ENCODE results near the gene NRDC. TPM values are rescaled to one million over a fixed set of nuclear protein-coding genes. Genes with fewer than 3 reads are reported as not detected.

Gene NRDC
- total and polyA plus RNA-seq, 9 of the 15 experiments (the other 6 are each of a cell fraction or from before 2014, with no cell fraction given): 102 to 371 (median 201) TPM

GRCh38 chr1:51837243-51837642 lies 41.3 kb downstream of the NRDC start:
- CTCF ChIA-PET (ENCODE audit: low intra/inter-chr PET ratio): no interaction called here
- no peaks in the 10 kb centered on the region for H3K9me1 ChIP-seq (ENCODE audit: control insufficient read depth, insufficient read depth, low read length)
- FAIRE-seq (peak; percentile 11), ATAC-seq (no peak), DNase-seq (ENCODE audit: extremely low read depth in 1 of 4, low spot score in 3 of 4) (no peak)
- peaks cover 86% of the 10 kb centered on the region for H3K36me3 ChIP-seq (ENCODE audit: control insufficient read depth, insufficient read depth, low read length)
- in situ Hi-C loops (cut with MboI) (no loop called here), intact Hi-C loops (cut with micrococcal nuclease) (no loop called here)
- BruUV-seq (replicated peaks): no TSS peak
- no peak overlapping the region for H3K9ac ChIP-seq (ENCODE audit: insufficient read depth in 1 of 2, low read depth in 2 of 2, low read length in 2 of 2)
- H3K9me3 ChIP-seq (replicated peaks; ENCODE audit: control insufficient read depth, insufficient read depth, low read depth, low read length): no peaks in the 10 kb centered on the region
- no peak overlapping the region for H3K4me2 ChIP-seq (ENCODE audit: insufficient read depth, low read length)
- no peak overlapping the region for H2AFZ ChIP-seq (ENCODE audit: low read depth, low read length)
- H3K27ac ChIP-seq (ENCODE audit: extremely low read depth, low read depth, low read length): no peak overlapping the region
- no peak overlapping the region for H3K4me3 ChIP-seq
- peaks cover 40% of the 10 kb centered on the region for H3K79me2 ChIP-seq (ENCODE audit: control insufficient read depth, insufficient read depth, low read length)
- H3K27me3 ChIP-seq (ENCODE audit: control insufficient read depth in 2 of 2, insufficient read depth in 2 of 2, low read length in 2 of 2): no peaks in the 10 kb centered on the region
- 86% methylated on average over 1 of the region's 1 CpG for WGBS (ENCODE audit: insufficient coverage, low coverage, missing lambda C conversion rate)
- H3K4me1 ChIP-seq (replicated peaks in 1 of 2; ENCODE audit: control insufficient read depth in 2 of 2, insufficient read depth in 2 of 2, low read length in 2 of 2): no peaks in the 10 kb centered on the region
- POLR2A ChIA-PET: interaction anchor here (0.7 to 1.5 kb wide), 3 partner anchors 9 to 32 kb away, joined by 3 to 8 read pairs (median 3); no protein-coding TSS in a partner anchor
- no peaks in the 10 kb centered on the region for H4K20me1 ChIP-seq (replicated peaks; ENCODE audit: control insufficient read depth, insufficient read depth, low read length)
- TF ChIP-seq FOXP1 (CRISPR knock-in tag; IDR thresholded peaks at IDR 0.05): no peak
- TF ChIP-seq RUNX1 (IDR thresholded peaks at IDR 0.05; ENCODE audit: low read depth): no peak
- no peak for TF ChIP-seq ZNF764 (CRISPR knock-in tag; IDR thresholded peaks at IDR 0.05; ENCODE audit: low read depth)
- TF ChIP-seq CREB5 (CRISPR knock-in tag; IDR thresholded peaks at IDR 0.05): no peak
- no peak for TF ChIP-seq ERF (CRISPR knock-in tag; IDR thresholded peaks at IDR 0.05)
- no peak for TF ChIP-seq NFATC3 (IDR thresholded peaks at IDR 0.05)
- no peak for TF ChIP-seq CREB3L1 (IDR thresholded peaks at IDR 0.05; ENCODE audit: borderline replicate concordance, low read depth)
- no peak for TF ChIP-seq ZNF609 (CRISPR knock-in tag; IDR thresholded peaks at IDR 0.05; ENCODE audit: borderline replicate concordance)
- TF ChIP-seq PYGO2 (tag; IDR thresholded peaks at IDR 0.05): no peak
- no peak for TF ChIP-seq BCLAF1 (IDR thresholded peaks at IDR 0.05; ENCODE audit: borderline replicate concordance in 1 of 2, control insufficient read depth in 1 of 2, low read depth in 2 of 2, low read length in 1 of 2)
- TF ChIP-seq ZNF707 (CRISPR knock-in tag; conservative IDR thresholded peaks at IDR 0.05): no peak
